Suppressor macrophage treated with lipopolysaccharide for 4 hours (primary cell): ENCODE data around the gene DCAKD.

Experiments
- DNase-seq: peaks from one replicate; pipeline ENCODE4 v3.0.0-alpha.2; 2020

DCAKD gene

DNA sequence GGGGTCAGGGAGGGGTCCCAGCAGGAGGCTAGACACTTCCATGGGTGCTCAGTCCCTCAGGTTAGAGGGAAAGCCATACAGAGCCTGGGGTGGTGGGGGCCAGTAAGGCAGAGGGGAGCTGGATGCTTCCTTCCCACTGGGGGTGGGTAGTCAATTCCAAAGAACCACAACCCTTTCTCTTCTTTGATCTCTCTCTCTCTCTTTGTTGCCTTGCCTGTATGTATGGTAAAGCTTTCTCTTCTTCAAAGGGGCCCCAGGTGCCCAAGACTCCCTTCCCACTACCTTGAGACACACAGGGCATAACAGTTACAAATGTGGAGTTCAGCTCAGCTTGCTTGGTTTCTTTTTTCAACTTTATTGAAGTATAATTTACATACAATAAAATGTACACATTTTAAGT is 52.8 kb downstream of the DCAKD start:
- no peak for DNase-seq

DNA sequence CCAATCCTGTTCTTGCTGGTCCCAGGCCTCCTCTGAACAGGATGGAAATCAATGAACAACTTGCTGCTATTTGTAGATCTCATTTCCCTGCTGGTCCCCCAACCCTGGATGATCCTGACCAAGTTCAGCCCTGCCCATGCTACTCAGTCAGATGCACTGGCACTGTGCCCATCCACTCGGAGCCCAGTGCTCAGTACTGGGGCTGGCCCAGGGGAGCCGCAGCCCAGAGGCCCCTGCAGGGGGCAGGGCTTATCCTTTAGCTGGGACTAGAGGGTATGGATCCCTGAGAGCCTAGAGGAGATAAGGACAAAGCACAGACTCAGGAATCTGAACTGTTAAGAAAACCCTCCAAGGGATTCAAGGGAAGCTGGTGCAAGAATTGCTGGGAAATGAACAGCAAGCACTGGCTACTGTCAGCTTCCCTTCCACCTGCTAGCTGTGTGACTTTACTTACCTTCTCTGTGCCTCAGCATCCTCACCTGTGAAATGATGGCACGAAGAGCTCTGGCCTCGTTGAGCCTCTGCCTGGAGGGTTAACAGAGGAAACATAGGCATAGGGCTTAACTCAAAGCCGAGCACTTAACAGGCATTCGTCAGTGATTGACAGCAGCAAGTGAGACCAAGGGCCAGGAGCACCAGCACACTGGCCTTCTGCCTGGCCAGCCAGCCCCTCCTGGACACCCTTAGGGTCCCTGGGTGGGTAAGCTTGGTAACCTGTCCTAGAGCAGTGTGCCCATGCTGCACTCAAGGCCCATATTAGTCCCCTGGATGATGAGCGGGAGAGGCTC is 53.5 kb downstream of the DCAKD start:
- no peak for DNase-seq

DNA sequence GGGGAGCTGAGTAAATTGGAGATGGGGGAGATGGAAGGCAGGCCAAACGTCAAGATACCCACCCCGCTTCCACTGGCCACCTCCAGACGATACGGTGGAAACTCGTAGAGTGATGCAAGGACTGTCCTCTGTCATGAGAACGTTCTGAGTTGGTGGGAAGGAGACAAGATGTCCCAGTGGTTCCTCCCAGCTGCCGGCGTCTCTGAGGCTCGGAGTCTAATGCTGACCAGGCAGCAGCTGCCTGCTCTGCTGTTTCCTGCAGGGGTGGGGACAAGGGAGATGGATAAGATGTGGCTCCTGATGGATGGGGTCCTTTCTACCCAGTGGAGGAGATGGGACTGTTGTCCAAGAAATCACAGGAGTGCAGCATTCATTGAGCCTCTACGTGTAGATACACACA is 55.1 kb downstream of the DCAKD start:
- no peak for DNase-seq

DNA sequence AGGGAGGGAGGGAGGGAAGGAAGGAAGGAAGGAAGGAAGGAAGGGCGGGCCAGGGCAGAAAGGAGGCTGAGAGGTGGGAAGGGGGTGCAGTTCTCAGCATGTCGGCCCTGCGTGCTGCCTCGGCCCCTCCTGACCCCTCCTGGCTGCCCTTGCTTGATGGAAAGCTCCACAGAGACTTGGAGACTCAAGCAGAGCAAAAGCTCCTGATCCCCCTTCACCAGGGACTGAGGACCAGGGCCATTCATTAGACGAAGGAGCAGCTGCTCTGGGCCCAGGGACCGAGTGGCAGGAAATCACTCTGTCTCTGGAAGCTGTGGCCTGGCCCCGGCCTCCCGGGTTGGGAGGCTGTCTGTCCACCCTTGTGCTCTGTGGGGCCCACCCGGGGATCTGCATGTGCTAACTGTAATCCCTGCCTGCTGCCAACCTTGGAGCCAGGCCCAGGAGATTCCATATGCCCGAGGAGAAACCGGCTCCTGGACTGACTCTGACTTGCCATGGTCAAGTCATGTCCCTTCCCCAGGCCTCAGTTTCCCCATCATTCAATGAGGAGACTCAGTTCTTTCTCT is 55.9 kb downstream of the DCAKD start:
- DNase-seq: no peak

DNA sequence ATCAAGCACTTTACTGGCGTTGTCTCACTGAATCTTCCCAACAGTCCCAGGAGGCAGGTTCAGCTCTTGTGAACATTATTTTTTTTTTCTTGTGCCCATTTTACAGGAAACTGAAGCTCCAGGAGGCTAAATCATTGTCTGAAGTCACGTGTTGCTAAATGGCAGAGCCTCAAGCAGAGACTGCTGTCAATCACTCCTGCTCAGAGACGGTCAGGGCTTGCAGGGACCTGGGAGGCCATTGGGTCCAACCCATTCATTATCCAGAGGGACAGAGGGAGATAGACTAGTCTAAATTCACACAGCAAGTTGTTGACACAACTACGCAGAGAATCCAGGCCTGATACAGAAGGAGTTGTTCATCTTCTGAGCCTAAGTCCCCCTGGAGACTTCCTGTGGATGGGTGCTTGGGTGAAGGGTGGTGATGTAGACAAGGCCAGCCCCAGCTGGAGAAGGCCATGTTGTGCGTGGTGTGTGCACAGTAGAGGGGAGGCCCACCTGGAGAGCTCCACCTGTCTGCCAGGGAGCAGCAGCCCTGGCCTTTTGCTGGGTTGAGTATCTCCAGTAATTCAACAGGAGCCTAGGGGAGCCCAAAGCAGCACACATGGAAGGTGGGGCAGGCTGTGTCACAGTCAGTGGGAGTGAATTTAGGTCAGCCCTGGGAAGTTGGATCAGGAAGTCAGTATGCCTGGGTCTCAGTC is 59.0 kb downstream of the DCAKD start:
- no peak for DNase-seq

DNA sequence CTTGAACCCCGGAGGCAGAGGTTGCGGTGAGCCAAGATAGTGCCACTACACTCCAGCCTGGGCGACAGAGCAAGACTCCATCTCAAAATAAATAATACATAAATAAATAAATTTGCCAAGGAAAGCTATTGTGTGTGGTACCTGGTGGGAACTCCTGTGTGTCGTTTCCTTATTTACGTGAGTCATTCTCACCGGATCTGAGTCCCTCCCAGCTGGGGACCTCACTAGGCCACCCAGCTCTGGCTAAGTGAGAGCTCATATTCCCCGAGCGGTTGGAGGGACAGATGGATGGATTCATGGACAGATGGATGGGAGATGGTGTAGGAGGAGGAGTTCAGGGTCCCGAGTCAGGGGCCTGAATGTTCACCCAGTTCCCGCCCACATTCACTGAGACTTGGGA is 60.4 kb downstream of the DCAKD start:
- DNase-seq: no peak

DNA sequence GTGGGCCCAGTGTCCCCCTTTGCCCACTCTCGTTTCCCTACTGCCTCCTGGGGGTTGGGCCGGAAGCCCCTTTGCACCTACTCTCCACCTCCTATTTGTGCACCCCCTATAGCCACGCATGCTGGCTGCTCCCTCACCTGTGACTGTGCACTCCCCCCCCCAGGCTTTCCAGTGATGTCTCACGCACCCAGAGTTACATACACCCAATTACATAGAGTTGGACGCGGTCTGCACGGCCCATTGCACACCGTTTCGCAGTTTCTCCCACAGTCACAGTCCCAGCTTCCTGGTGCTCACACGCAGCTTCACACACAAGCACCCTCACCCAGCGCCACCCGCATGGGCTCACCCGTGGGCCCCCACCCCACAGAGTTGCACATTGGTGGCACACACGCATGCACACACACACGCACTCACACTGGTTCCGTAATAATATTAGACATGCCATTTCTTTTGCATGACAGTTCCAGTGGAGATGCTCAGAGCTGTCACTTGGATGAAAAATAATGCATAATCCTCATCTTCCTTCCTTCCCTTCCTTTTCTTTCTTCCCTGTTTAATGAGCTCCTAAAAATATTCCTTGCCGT is 61.8 kb downstream of the DCAKD start:
- DNase-seq: no peak

DNA sequence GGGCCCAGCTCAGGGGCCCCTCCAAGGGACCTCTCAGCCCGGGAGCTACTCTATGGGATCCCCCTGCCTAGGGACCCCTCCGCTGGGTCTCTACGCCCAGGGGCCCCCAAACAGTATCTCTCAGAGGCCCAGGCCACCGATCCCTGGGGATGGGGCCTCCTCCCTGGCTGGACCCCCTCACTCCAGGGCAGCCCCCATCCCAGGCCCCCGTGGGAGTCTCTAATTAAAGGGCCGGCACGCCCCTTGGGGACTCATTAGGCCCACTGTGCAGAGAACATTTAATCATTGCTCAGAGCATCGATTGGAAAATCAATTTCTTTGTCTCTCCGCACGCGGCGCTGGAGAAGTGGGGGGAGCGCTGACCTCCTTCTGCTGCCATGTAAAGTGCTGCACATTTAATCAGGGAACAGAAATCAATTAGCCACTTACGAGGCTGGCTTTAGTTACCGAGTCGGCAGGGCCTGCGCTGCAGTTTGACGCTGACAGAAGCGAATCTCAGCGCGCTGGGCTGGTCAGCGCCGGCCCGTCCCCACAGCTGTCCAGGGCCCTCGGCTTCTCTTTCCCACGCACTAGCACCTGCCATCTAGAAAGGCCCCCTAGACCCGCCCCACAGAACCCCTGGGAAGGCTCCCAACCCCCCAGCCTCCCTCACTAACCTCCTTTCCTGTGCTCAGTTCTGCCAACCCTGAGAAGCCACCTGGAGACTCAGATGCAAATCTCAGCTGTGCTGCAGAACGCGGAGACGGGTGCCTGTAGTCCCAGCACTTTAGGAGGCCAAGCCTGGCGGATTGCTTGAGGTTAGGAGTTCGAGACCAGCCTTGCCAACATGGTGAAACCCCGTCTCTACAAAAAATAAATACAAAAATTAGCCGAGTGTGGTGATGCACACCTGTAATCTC is 63.1 kb downstream of the DCAKD start:
- DNase-seq: no peak

DNA sequence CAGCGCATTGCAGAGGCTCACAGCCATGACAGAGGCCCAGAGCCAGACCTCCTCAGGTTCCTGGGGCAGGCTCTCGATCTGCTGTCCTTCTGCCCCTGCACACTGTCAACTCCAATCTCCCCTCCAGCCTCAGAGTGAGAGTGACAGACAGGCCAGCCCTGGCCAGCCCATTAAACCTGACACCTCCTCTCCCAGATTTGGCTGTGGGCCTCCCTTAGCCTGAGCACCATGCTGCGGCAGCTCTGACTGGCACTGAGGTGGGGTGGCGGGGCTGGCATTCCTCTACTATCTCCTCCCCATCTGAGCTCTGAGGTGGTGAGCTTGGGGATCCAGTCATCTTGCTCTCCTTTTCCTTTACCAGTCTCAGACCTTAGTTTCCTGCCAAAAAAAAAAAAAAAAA is 67.9 kb downstream of the DCAKD start:
- DNase-seq: no peak

DNA sequence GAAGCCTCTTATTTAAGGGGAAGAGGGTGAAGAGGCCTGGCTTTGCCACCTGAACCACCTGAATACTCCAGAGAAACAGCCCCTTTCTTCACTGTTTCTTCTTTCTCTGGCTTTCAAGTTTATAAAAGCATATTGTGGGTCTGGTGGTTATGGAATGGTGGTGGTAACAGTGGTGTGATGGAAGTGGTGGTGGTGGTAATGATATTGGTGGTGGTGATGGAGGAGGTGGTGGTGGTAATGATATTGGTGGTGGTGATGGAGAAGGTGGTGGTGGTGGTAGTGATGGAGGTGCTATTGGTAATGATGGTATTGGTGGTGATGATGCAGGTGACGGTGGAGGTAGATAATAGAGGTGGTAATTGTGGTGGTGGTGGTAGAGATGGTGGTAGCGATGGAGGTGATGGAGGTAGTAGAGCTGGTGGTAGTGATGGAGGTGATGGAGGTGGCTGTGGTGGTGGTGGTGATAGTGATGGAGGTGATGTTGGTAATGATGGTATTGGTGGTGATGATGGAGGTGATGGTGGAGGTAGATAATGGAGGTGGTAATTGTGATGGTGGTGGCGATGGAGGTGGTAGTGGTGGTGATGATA is 69.2 kb downstream of the DCAKD start:
- no peak for DNase-seq

DNA sequence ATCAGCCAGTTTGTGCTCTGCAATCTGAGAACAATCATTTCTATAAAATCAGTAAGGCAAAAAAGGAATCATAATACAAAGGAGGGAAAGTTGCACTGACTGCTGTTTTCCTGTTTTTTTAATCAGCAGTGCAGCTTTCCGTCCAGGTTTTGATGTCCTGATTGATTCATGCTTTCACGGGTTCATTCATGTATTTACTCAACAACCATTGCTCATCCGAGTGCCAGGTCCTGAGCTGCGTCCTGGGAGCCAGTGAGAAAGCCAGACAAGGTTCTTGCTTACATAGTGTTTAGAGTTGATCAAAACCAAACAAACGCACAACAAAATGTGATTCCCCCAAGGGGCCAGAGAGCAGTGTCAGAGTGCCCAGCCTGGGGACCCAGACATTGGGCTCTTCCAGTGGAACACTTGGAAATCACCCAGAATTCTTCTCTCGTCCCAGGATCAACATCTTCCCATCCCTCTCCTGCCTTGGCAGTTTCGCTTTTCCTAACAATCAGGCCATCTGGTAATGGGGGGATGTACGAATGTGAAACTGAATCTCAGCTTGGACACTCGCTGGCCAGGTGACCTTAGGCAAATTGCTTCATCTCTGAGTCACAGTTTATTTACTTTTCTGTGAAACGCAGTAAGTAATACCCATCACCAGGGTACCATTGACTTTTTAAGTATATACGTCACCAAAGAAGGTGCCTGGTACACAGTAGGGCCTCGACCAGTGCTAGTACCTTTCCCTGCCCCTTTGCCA is 70.0 kb downstream of the DCAKD start:
- no peak for DNase-seq

DNA sequence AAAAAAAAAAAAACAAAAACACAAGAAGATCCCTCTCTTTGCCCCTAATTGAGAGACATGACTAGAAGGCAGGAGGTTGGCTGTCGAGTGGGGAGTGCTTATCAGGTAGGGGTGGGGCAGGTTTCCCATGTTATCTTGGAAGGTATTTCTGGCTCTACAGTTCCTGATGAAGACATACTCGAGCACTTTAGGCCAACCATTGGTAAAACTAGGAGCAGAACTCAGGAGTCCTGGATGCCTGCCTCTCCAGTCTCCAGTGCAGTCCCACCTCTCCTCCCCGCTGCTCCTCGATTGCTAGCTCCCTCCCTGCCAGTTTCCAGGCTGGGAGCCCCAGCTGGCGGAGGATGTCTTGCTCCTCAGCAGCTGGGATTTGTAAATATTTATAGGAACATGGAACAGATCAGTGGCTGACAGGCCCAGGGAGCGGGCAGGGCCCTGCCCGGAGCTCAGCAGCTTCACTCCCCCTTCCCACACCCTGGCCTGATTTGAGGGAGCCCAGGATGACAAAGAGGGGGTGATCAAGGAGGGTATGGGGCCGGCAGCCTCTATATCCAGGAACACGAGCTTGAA is 71.9 kb downstream of the DCAKD start:
- no peak for DNase-seq

DNA sequence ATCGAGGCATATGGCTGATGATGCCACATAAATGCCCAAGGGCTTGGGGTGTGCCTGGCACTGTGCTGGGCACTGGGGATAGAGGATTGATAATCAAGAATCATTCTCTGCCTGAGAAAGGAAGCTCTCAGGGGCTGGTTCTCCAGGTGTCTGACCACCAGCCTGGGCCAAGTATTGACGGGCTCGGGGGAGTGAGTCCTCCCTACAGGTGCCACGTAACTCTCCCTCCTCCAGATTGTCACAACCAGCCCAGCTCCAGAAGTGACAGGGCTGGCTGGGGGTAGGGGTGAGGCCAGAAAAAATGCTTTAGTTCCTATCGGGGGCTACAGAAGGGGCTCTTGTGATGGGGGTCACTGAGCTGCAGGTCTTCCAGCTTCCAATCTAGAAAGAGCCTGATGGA is 72.6 kb downstream of the DCAKD start:
- DNase-seq: no peak

DNA sequence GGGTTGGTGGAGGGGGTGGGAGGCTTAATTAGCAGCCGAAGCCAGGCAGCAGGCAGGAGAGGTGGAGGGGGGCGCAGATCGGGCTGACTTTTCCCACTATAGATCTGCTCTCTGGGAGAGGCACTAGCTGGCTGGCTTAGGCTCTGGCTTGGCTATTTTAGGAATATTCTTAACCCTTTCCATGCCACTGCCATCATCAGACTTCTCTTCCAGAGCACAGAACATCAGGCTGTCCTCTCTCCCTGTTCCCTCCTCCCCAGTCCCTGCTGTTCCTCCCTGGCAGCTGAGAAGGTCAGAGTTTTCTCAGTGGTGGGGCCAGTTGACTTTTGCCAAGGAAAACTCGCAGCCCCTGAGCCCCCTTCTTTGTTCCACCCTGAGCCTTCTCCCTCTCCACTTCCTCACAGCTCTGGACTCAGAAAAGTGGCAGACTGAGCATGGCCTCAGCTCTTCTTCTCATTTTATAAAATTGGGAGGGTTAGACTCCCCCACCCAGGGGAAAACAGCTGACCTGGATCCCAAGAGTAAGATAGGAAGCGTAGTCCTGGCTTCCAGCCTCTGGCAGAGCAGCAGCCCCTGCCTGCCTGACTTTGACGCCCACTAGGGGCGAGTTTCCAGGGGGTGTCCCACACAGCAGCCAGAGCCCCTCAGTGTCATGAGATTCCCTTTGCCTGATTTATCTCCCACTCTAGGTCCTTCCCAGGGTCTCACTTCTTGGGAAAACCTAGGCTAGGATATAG is 73.5 kb downstream of the DCAKD start:
- no peak for DNase-seq

DNA sequence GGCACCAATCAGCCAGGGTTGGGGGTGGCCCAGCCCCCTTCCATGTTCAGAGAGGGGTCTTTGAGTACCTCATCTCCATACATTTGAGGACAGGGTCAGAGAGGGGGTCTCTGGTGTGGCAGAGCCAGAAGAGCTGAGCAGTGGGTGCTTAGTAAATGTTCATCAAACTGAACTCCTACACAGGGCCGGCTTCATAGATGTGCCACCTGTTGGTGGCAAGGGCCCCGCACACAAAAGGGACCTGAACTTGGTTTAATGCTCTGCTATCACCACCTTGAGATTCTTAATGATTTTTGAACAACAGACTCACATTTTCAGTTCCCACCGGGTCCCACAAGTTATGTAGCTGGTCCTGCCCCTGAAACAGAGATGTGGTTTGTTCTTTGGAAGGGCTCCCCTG is 74.4 kb downstream of the DCAKD start:
- DNase-seq: no peak

DNA sequence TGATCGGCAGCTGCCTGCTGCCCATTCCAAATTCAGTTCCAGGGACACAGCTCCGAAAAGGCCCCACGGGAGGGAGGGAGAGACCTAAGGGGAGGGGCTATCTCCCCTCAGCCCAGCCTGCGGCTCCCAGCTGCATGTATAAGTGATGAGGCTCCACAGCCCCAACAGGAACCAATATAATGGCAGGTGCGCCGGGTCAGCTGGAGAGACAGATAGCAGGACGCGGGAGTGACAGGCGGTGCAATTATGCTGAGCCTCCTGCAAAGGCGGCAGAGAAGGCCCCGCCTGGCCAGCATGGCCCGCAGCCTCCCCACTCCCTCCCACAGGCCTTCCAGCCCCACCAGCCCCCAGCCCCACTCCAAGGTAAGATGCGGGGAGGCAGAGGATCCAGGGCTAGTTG is 75.2 kb downstream of the DCAKD start:
- DNase-seq: no peak
